ENCODE results near the gene TENM4. TPM values are rescaled to one million over a fixed set of nuclear protein-coding genes. Genes with fewer than 3 reads are reported as not detected.

The TENM4 gene
- total RNA-seq, 2 experiments from 2014 or later: not detected

GRCh38 chr11:78800096-78800690 lies 640.6 kb downstream of the TENM4 start:
- CTCF ChIA-PET: interaction anchor here (2.9 to 3.1 kb wide), 3 partner anchors 9 to 300 kb away, joined by 10 to 19 read pairs (median 11); no protein-coding TSS in a partner anchor
- TF ChIP-seq CTCF (IDR thresholded peaks at IDR 0.05): no peak
- no peaks in the 10 kb centered on the region for H3K4me1 Mint-ChIP-seq (ENCODE audit: low read depth)

GRCh38 chr11:78798663-78799062 lies 642.2 kb downstream of the TENM4 start:
- H3K36me3 Mint-ChIP-seq (ENCODE audit: low read depth): no peaks in the 10 kb centered on the region
- ChIA-PET CTCF (interaction anchor here (0.8 to 3.1 kb wide), 9 partner anchors 10 to 301 kb away, joined by 3 to 20 read pairs (median 5); no protein-coding TSS in a partner anchor), POLR2A (no interaction called here)
- H3K27ac Mint-ChIP-seq: no peak overlapping the region
- peak; percentile 59 for DNase-seq
- H3K4me1 Mint-ChIP-seq (ENCODE audit: low read depth): no peaks in the 10 kb centered on the region
- H3K27me3 Mint-ChIP-seq: peaks cover 2% of the 10 kb centered on the region
- ATAC-seq: peak; percentile 81
- H3K4me3 Mint-ChIP-seq: no peak overlapping the region
- no peaks in the 10 kb centered on the region for H3K9me3 Mint-ChIP-seq
- peak; percentile 73 for TF ChIP-seq CTCF (IDR thresholded peaks at IDR 0.05)
- intact Hi-C loops (cut with micrococcal nuclease): no loop called here

More at GRCh38 chr11:78800096-78800690, 640.6 kb downstream of the TENM4 start:
- Mint-ChIP-seq H3K4me3 (no peak overlapping the region), H3K27me3 (no peaks in the 10 kb centered on the region), H3K36me3 (ENCODE audit: low read depth) (no peaks in the 10 kb centered on the region), H3K27ac (no peak overlapping the region), H3K9me3 (no peaks in the 10 kb centered on the region)
- DNase-seq (no peak), ATAC-seq (no peak)
- intact Hi-C loops (cut with micrococcal nuclease): no loop called here
- POLR2A ChIA-PET: no interaction called here

GRCh38 chr11:78797559-78797958 lies 643.3 kb downstream of the TENM4 start:
- no peak for TF ChIP-seq CTCF (IDR thresholded peaks at IDR 0.05)
- no peak overlapping the region for H3K27ac Mint-ChIP-seq
- ChIA-PET CTCF (interaction anchor here (0.6 to 3.1 kb wide), 10 partner anchors 9 to 302 kb away, joined by 3 to 20 read pairs (median 4); no protein-coding TSS in a partner anchor), POLR2A (no interaction called here)
- ATAC-seq (no peak), DNase-seq (no peak)
- intact Hi-C loops (cut with micrococcal nuclease): no loop called here
- H3K9me3 Mint-ChIP-seq: no peaks in the 10 kb centered on the region
- no peaks in the 10 kb centered on the region for H3K4me1 Mint-ChIP-seq (ENCODE audit: low read depth)
- H3K4me3 Mint-ChIP-seq: no peak overlapping the region
- peaks cover 2% of the 10 kb centered on the region for H3K27me3 Mint-ChIP-seq
- no peaks in the 10 kb centered on the region for H3K36me3 Mint-ChIP-seq (ENCODE audit: low read depth)

GRCh38 chr11:78796956-78797355 lies 643.9 kb downstream of the TENM4 start:
- CTCF ChIA-PET: interaction anchor here (1.1 to 3.0 kb wide), 3 partner anchors 8 to 12 kb away, joined by 3 to 20 read pairs (median 19); no protein-coding TSS in a partner anchor
- Mint-ChIP-seq H3K4me1 (ENCODE audit: low read depth) (no peaks in the 10 kb centered on the region), H3K4me3 (no peak overlapping the region), H3K27me3 (peaks cover 2% of the 10 kb centered on the region), H3K36me3 (ENCODE audit: low read depth) (no peaks in the 10 kb centered on the region), H3K9me3 (no peaks in the 10 kb centered on the region), H3K27ac (no peak overlapping the region)
- ATAC-seq: no peak
- no peak for TF ChIP-seq CTCF (IDR thresholded peaks at IDR 0.05)
- POLR2A ChIA-PET: no interaction called here
- no peak for DNase-seq
- intact Hi-C loops (cut with micrococcal nuclease): no loop called here

GRCh38 chr11:78795621-78796261 lies 645.1 kb downstream of the TENM4 start:
- no peak for DNase-seq

More at GRCh38 chr11:78795621-78796261, 645.1 kb downstream of the TENM4 start:
- Mint-ChIP-seq H3K4me3 (no peak overlapping the region), H3K27me3 (peaks cover 2% of the 10 kb centered on the region), H3K4me1 (ENCODE audit: low read depth) (no peaks in the 10 kb centered on the region), H3K36me3 (ENCODE audit: low read depth) (no peaks in the 10 kb centered on the region), H3K9me3 (no peaks in the 10 kb centered on the region), H3K27ac (no peak overlapping the region)
- TF ChIP-seq CTCF (IDR thresholded peaks at IDR 0.05): no peak
- POLR2A ChIA-PET: no interaction called here
- ATAC-seq: no peak
- intact Hi-C loops (cut with micrococcal nuclease): no loop called here
- CTCF ChIA-PET: interaction anchor here (0.7 to 1.5 kb wide), 2 partner anchors 8 to 150 kb away, joined by 3 to 4 read pairs; no protein-coding TSS in a partner anchor

All from activated CD8-positive, alpha-beta T cell treated with anti-CD3 and anti-CD28 coated beads for 36 hours (primary cell).